MM.1S (cell line): ENCODE data around the gene FAM222B.

Experiments
- CTCF ChIP-seq: fragments of 300-600 bp; sonication (generic); IDR thresholded peaks from 2 replicates; pipeline ENCODE4 v1.5.1; 2016; ENCODE audit warnings: antibody characterized with exemption, low read length, mixed read lengths
- EZH2 ChIP-seq: fragments of 300-600 bp; sonication (generic); optimal IDR thresholded peaks from 2 replicates; pipeline ENCODE3; 2017; ENCODE audit warnings: low read depth, mild to moderate bottlenecking, antibody characterized with exemption, low read length, mixed read lengths
- EZH2phosphoT487 ChIP-seq: fragments of 300-600 bp; sonication (generic); IDR thresholded peaks from 2 replicates; pipeline ENCODE4 v1.6.1; 2018; ENCODE audit warnings: antibody characterized with exemption, low read length

GRCh38 chr17:28889996-28890395 is 47.4 kb upstream of the FAM222B start:
- no peak for TF ChIP-seq CTCF
- no peak for TF ChIP-seq EZH2phosphoT487
- TF ChIP-seq EZH2 = no peak
